Muscle layer of duodenum (tissue), 2 donors: ENCODE data around the gene TREH.
"Not testable (repeated sequence)": the region's sequence is repeated elsewhere in the genome, so short reads cannot be mapped to it uniquely, and the experiment has no call there.

Experiments
- H3K27ac ChIP-seq: one replicate; pipeline ENCODE4 v1.7.0; 2013; ENCODE audit warnings: mild to moderate bottlenecking, low read length
- H3K27me3 ChIP-seq: one replicate; pipeline ENCODE4 v1.7.0; 2013; ENCODE audit warnings: low read depth, mild to moderate bottlenecking, control low read depth, low read length
- H3K36me3 ChIP-seq, 2 donors: one replicate each; pipeline ENCODE4 v1.7.0; 2013; ENCODE audit warnings: low read length in 2 of 2, control low read depth in 1 of 2, mild to moderate bottlenecking in 1 of 2; ENCODE audit not compliant: insufficient read depth in 2 of 2, control insufficient read depth in 1 of 2
- H3K4me1 ChIP-seq, 2 donors: one replicate each; pipeline ENCODE4 v1.7.0; 2013; ENCODE audit warnings: low read length in 2 of 2, mild to moderate bottlenecking in 2 of 2, control low read depth in 1 of 2, moderate library complexity in 1 of 2; ENCODE audit not compliant: insufficient read depth in 2 of 2, control insufficient read depth in 1 of 2
- H3K4me3 ChIP-seq, 2 donors: one replicate each; pipeline ENCODE4 v1.7.0; 2013; ENCODE audit warnings: low read length in 2 of 2, low read depth in 1 of 2, mild to moderate bottlenecking in 1 of 2
- H3K9me3 ChIP-seq, 2 donors: one replicate each; pipeline ENCODE4 v1.7.0; 2013; ENCODE audit warnings: low read length in 2 of 2, control low read depth in 1 of 2, mild to moderate bottlenecking in 1 of 2; ENCODE audit not compliant: control insufficient read depth in 1 of 2
- donor health status: healthy.

The TREH gene

DNA sequence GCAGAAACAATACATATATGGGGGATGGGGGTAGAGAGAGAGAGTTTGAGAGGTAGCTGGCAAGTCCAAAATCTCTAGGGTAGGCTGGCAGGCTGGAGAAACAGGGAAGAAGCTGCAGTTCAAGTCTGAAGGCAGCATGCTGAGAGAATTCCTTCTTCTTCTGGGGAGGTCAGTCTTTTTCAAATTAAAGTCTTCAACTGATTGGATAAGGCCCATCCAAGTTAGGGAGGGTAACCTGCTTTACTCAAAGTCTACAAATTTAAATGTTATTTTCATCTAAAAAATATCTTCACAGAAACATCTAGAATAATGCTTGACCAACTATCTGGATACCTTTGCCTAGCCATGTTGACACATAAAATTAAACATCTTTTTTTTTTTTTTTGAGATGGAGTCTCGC lies 2.9 kb upstream of the TREH start:
- Histone ChIP-seq H3K4me3 (no peak overlapping the region), H3K36me3 (no peaks in the 10 kb centered on the region), H3K27ac (no peak overlapping the region), H3K27me3 (no peaks in the 10 kb centered on the region), H3K9me3 (no peaks in the 10 kb centered on the region), H3K4me1 (no peaks in the 10 kb centered on the region)

DNA sequence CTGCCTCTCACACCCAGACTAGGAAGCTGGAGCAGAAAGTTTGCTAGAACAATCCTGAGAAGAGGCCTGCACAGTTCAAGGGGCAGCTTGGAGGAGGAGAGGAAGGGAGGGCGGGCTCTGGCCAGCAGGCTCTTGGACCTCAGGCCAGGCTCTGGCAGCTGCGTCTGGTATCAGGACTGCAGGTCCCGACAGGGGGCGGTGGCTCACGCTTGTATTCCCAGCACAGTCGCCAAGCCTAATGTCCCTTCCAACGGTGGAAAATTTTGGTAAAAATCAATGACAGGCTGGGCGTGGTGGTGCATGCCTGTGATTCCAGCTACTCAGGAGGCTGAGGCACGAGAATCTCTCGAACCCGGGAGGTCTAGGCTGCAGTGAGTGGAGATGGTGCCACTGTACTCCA lies 542 bp downstream of the TREH start:
- peak overlapping the region in 1 of 2 donors; percentile 39 for H3K4me3 ChIP-seq
- peak overlapping the region; percentile 29 for H3K27ac ChIP-seq
- H3K9me3 ChIP-seq, H3K36me3 ChIP-seq, H3K4me1 ChIP-seq, H3K27me3 ChIP-seq: not testable (repeated sequence)

DNA sequence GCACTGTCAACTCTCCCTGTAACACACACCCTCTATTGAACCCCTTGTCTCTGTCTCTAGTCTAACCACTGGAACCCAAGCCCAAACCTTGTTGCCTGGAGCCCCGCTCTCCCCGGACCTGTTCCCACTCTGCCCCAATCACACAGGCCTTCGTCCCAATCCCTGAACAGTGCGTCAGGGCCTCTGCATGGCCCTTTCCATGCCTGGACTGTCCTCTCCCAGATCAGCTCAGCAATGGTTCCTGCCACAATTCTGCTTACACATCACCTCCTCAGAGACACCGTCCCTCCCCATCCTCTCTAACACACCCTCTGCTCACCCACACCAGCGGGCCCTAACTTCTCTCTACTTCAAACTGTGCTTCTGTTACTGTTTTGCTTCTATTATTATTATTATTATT lies 1.5 kb downstream of the TREH start:
- Histone ChIP-seq H3K27ac (no peak overlapping the region), H3K27me3 (no peaks in the 10 kb centered on the region)

DNA sequence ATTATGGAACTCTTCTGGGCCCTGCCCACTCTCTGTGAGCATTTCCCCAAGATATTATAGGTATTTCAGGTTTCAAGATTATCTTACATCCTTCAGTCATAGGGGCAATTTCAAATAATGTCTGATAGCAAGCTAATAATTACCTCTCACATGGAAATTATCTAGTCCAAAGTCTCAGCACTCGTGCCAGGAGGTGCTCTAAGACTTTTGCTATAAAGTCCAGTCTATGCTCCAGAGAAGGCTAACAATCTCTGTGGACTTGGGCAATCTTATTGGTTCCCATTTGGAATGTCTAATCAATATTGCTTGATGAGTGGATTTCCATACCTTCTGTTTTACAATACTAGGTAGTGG lies 5.4 kb downstream of the TREH start:
- no peak overlapping the region for H3K4me3 ChIP-seq
- no peaks in the 10 kb centered on the region for H3K4me1 ChIP-seq
- H3K27me3 ChIP-seq: no peaks in the 10 kb centered on the region
- H3K36me3 ChIP-seq: no peaks in the 10 kb centered on the region
- no peak overlapping the region for H3K27ac ChIP-seq
- no peaks in the 10 kb centered on the region for H3K9me3 ChIP-seq

More for the DNA sequence above, 1.5 kb downstream of the TREH start:
- H3K4me3 ChIP-seq: no peak overlapping the region
- no peaks in the 10 kb centered on the region for H3K36me3 ChIP-seq
- H3K4me1 ChIP-seq: no peaks in the 10 kb centered on the region
- no peaks in the 10 kb centered on the region for H3K9me3 ChIP-seq

GRCh38 chr11:118673361-118674081 lies 5.9 kb downstream of the TREH start:
- no peaks in the 10 kb centered on the region for H3K4me1 ChIP-seq
- no peak overlapping the region for H3K27ac ChIP-seq
- no peak overlapping the region for H3K4me3 ChIP-seq
- H3K9me3 ChIP-seq: no peaks in the 10 kb centered on the region
- no peaks in the 10 kb centered on the region for H3K36me3 ChIP-seq
- H3K27me3 ChIP-seq: no peaks in the 10 kb centered on the region

- no peaks in the 10 kb centered on the region for H3K9me3 ChIP-seq
- no peaks in the 10 kb centered on the region for H3K27me3 ChIP-seq
- H3K27ac ChIP-seq: no peak overlapping the region
- no peaks in the 10 kb centered on the region for H3K4me1 ChIP-seq
- H3K36me3 ChIP-seq: no peaks in the 10 kb centered on the region
- no peak overlapping the region for H3K4me3 ChIP-seq
Observed at GRCh38 chr11:118672846-118673245, 6.6 kb downstream of the TREH start.

GRCh38 chr11:118671254-118671653 lies 8.2 kb downstream of the TREH start:
- H3K4me3 ChIP-seq: no peak overlapping the region
- no peak overlapping the region for H3K27ac ChIP-seq
- H3K4me1 ChIP-seq: no peaks in the 10 kb centered on the region
- H3K27me3 ChIP-seq: no peaks in the 10 kb centered on the region
- H3K9me3 ChIP-seq: no peaks in the 10 kb centered on the region
- no peaks in the 10 kb centered on the region for H3K36me3 ChIP-seq

GRCh38 chr11:118670063-118670462 lies 9.4 kb downstream of the TREH start:
- H3K27me3 ChIP-seq: no peaks in the 10 kb centered on the region
- H3K36me3 ChIP-seq: no peaks in the 10 kb centered on the region
- no peak overlapping the region for H3K27ac ChIP-seq
- H3K9me3 ChIP-seq: no peaks in the 10 kb centered on the region
- H3K4me1 ChIP-seq: no peaks in the 10 kb centered on the region
- H3K4me3 ChIP-seq: no peak overlapping the region

- H3K36me3 ChIP-seq: no peaks in the 10 kb centered on the region
- no peaks in the 10 kb centered on the region for H3K4me1 ChIP-seq
- H3K4me3 ChIP-seq: no peak overlapping the region
- H3K27me3 ChIP-seq: no peaks in the 10 kb centered on the region
- H3K27ac ChIP-seq: no peak overlapping the region
- no peaks in the 10 kb centered on the region for H3K9me3 ChIP-seq
Observed at GRCh38 chr11:118666371-118666770, 13.1 kb downstream of the TREH start.

DNA sequence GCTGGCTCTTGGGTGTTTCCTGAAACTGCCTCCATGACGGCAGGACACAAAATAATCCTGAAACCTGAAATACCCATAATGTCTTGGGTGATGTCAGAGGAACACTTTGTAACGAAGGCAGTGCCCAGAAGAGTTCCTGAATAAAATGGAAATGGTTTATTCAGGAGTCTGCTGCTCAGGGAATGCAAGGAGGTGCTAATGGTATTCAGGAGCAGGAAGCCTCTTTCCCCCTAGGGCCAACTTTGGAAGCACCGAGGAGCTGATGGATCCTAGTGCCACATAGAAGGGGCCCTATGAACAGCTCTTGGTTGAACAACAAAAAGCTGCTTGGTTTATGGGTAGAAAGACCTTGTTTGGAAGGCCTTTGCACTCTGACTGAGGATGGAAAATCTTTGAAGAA lies 15.5 kb downstream of the TREH start:
- Histone ChIP-seq H3K27me3 (no peaks in the 10 kb centered on the region), H3K4me1 (peaks cover 0 to 12% of the 10 kb centered on the region in 2 donors), H3K9me3 (no peaks in the 10 kb centered on the region), H3K36me3 (no peaks in the 10 kb centered on the region), H3K4me3 (no peak overlapping the region), H3K27ac (no peak overlapping the region)

- H3K36me3 ChIP-seq: no peaks in the 10 kb centered on the region
- H3K4me3 ChIP-seq: no peak overlapping the region
- H3K4me1 ChIP-seq: peaks cover 0 to 12% of the 10 kb centered on the region in 2 donors
- H3K27ac ChIP-seq: no peak overlapping the region
- no peaks in the 10 kb centered on the region for H3K9me3 ChIP-seq
- H3K27me3 ChIP-seq: no peaks in the 10 kb centered on the region
Observed at GRCh38 chr11:118663381-118663780, 16.1 kb downstream of the TREH start.
